ENCODE data around the gene GUF1. TPM values are rescaled to one million over a fixed set of nuclear protein-coding genes. Genes with fewer than 3 reads are reported as not detected.

Gene GUF1, protein sequence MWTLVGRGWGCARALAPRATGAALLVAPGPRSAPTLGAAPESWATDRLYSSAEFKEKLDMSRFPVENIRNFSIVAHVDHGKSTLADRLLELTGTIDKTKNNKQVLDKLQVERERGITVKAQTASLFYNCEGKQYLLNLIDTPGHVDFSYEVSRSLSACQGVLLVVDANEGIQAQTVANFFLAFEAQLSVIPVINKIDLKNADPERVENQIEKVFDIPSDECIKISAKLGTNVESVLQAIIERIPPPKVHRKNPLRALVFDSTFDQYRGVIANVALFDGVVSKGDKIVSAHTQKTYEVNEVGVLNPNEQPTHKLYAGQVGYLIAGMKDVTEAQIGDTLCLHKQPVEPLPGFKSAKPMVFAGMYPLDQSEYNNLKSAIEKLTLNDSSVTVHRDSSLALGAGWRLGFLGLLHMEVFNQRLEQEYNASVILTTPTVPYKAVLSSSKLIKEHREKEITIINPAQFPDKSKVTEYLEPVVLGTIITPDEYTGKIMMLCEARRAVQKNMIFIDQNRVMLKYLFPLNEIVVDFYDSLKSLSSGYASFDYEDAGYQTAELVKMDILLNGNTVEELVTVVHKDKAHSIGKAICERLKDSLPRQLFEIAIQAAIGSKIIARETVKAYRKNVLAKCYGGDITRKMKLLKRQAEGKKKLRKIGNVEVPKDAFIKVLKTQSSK
- total RNA-seq (2022; extraction: Qiagen RNA extraction; ENCODE audit: low read depth) = 8.0 to 12.5 TPM (median 11.2 TPM) in 5 replicates

DNA sequence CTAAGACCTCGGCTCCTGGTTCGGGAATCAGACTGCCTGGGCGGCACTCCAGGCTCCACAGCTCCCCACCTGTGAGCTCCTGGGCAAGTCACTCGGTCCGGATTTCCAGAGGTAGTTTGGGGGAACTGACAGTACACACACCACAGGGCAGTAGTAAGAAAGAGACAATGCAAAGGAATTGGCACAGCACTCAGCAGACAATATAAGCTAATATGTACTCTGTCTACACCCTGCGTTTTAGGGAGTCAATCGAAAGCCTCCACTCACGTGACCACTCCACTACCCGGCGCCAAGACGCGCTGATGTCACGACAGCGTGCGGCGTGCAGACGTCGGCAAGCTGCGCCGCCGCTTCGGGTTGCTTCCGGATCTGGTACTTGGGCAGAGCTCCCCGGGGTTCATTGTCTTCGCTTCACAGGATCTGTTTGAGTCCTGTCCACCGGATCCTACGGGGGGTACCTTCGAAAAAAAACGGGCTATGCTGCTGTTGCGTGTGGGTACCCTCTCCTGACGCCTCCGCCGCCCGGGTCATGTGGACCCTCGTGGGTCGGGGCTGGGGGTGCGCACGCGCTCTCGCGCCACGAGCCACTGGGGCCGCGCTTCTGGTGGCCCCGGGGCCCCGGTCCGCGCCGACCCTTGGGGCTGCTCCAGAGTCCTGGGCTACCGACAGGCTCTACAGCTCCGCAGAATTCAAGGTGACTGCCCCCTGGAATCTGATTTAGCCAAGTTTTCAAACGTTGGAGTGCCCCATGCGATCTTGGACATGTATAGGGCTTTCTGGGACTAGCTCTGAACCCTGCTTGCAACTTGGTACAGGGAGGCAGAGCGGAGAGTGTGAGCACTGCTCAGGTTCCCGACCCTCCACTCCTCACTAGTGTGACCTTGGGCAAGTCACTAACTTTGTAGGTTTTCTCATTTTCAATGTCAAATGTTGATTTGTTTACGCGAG is at the start of gene GUF1:
TSS of gene GUF1 (plus strand) at position 327 of the 948 bp plus-strand sequence. CDS start at position 530, 203 bp downstream.

DNA sequence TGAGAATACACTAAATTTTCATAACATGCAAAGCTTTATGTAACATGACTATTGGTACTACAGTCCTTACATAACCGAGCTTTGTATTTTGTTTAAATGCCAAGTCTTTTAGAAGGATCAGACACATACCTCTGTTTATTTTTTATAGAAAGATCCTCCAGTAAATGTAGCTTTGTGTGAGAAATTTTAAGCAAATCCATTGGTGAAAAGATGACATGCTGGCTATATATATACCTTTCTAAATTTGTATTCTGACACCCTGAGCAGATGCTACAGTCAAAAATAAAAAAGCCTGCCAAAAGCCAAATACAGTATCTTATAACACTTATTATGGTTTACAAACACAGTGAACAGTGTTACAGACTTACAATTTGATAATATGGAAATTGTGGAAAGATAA is 26.8 kb upstream of the GUF1 start, which contains the start of gene YIPF7:
TSS of gene YIPF7 (minus strand) at position 201 of the 400 bp plus-strand sequence. CDS start 1,525 bp downstream, outside the sequence.

DNA sequence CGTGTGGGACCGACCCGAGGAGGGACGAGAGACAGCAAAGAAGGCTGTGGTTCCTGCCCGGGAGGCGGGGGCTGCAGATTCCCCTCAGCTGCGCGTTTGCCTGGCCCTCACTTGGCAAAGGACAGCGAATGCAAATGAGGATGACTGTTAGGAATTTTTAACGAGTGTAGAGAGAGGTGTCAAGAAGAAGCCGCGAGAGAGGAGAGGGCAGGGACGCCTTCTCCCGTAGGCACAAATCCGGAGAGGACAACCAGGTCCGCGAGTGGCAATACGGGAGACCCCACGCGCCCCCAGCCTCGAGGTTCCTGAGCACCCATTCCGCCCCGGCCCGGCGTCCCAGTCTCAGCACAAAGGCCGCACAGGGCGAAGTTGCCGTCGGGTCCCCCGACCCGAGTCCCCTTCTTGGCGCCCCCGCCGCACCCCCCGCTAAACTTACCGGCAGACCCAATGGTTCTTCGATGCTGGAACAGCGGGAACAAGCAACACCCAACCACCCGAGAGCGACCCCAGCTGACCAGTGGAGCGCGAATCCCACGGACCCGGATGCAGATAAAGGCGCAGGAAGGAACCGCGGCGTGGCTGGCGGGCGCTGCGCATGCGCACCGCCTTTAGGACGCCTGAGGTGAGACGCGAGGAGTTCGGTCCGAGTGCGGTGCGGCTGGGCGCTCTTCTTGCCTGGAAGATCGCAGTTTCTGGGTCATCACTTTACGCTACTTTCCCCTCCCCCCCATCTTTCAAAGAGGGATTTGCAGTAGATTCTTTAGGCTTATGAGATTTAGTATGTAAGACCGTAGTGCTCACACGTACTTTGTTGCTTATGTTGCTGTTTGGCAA is 48.0 kb downstream of the GUF1 start, which contains the start of gene GNPDA2:
TSS of gene GNPDA2 (minus strand) at position 519 of the 834 bp plus-strand sequence. CDS start 4,349 bp downstream, outside the sequence.

Other genes starting within 250 kb of the GUF1 start
- not detected in 5 replicates for gene KCTD8, start 229.6 kb upstream of the GUF1 start, total RNA-seq (2022; extraction: Qiagen RNA extraction; ENCODE audit: low read depth)
- not detected in 5 replicates for gene YIPF7, start 26.8 kb upstream of the GUF1 start, total RNA-seq (2022; extraction: Qiagen RNA extraction; ENCODE audit: low read depth)
- 8.2 to 12.6 TPM (median 11.3 TPM) in 5 replicates for gene GNPDA2, start 48.1 kb downstream of the GUF1 start, total RNA-seq (2022; extraction: Qiagen RNA extraction; ENCODE audit: low read depth)